HG03280 (cell line): ENCODE results near the gene MUC5B.

Experiments used
- ATAC-seq: cut with Tn5 transposase; IDR thresholded peaks from one replicate; pipeline ENCODE4 v1.9.1; 2021; ENCODE audit warnings: mild to moderate bottlenecking, moderate library complexity; ENCODE audit not compliant: unreplicated experiment

Gene MUC5B

GRCh38 chr11:1279674-1280055 lies 56.8 kb downstream of the MUC5B start:
- ATAC-seq, result no peak

GRCh38 chr11:1280116-1281035 lies 57.5 kb downstream of the MUC5B start:
- no peak for ATAC-seq

- ATAC-seq, result no peak
These were observed 58.6 kb downstream of the MUC5B start for GRCh38 chr11:1281326-1281973.

- ATAC-seq, result no peak
These were observed 59.1 kb downstream of the MUC5B start for GRCh38 chr11:1281974-1282365.

GRCh38 chr11:1283091-1283511 lies 60.2 kb downstream of the MUC5B start:
- no peak for ATAC-seq

- no peak for ATAC-seq
These were observed 61.0 kb downstream of the MUC5B start for GRCh38 chr11:1283906-1284305.

GRCh38 chr11:1285316-1285744 lies 62.5 kb downstream of the MUC5B start:
- no peak for ATAC-seq

- no peak for ATAC-seq
These were observed 63.0 kb downstream of the MUC5B start for GRCh38 chr11:1285876-1286275.

GRCh38 chr11:1287928-1288327 lies 65.1 kb downstream of the MUC5B start:
- ATAC-seq, result no peak

GRCh38 chr11:1288426-1289151 lies 65.7 kb downstream of the MUC5B start:
- ATAC-seq, result no peak

GRCh38 chr11:1289211-1289935 lies 66.5 kb downstream of the MUC5B start:
- ATAC-seq, result no peak

GRCh38 chr11:1290052-1291040 lies 67.5 kb downstream of the MUC5B start:
- no peak for ATAC-seq

GRCh38 chr11:1291295-1292017 lies 68.6 kb downstream of the MUC5B start:
- no peak for ATAC-seq

- ATAC-seq, result no peak
These were observed 69.3 kb downstream of the MUC5B start for GRCh38 chr11:1292018-1292643.

GRCh38 chr11:1292644-1293618 lies 70.1 kb downstream of the MUC5B start:
- ATAC-seq, result no peak

GRCh38 chr11:1293619-1294015 lies 70.8 kb downstream of the MUC5B start:
- no peak for ATAC-seq

GRCh38 chr11:1295086-1295485 lies 72.2 kb downstream of the MUC5B start:
- no peak for ATAC-seq
